K562 (cell line): ENCODE measurements around the gene FOXA3. TPM values are rescaled to one million over a fixed set of nuclear protein-coding genes. Genes with fewer than 3 reads are reported as not detected.
A peak's percentile ranks its signal among the peaks of the same experiment; 100 is the strongest.

Source experiments
- ARHGAP35 ChIP-seq: fragments of 450-650 bp; IDR thresholded peaks from 2 replicates; pipeline ENCODE4 v1.6.1; 2018; ENCODE audit not compliant: partially characterized antibody
- ARNT ChIP-seq, 2 experiments: fragments of 450-650 bp; IDR thresholded peaks; 2 replicates each; pipeline ENCODE4 v1.6.1; 2016; ENCODE audit warnings: mild to moderate bottlenecking in 1 of 2
- CHCHD3 ChIP-seq: fragments of 250-450 bp; sonication (Bioruptor Pico); IDR thresholded peaks from 2 replicates; pipeline ENCODE4 v2.1.2; 2022; ENCODE audit warnings: mild to moderate bottlenecking
- FOXJ3 ChIP-seq: sonication (generic); formaldehyde crosslinking; IDR thresholded peaks from 2 replicates; pipeline ENCODE4 v1.4.0; 2020; ENCODE audit warnings: mild to moderate bottlenecking, missing genetic modification reagents
- IRF2 ChIP-seq: sonication (generic); formaldehyde crosslinking; IDR thresholded peaks from 2 replicates; pipeline ENCODE4 v1.8.1; 2022; ENCODE audit warnings: mild to moderate bottlenecking, missing genetic modification reagents
- MLLT1 ChIP-seq, 2 experiments: fragments of 450-650 bp; IDR thresholded peaks; 2 replicates each; pipeline ENCODE4 v1.6.1; 2016
- MTA2 ChIP-seq: fragments of 450-650 bp; IDR thresholded peaks from 2 replicates; pipeline ENCODE4 v1.6.1; 2016; ENCODE audit warnings: low read depth
- NCOA1 ChIP-seq: fragments of 450-650 bp; IDR thresholded peaks from 2 replicates; pipeline ENCODE4 v1.6.1; 2016; ENCODE audit warnings: low read depth
- NFATC3 ChIP-seq: fragments of 450-650 bp; IDR thresholded peaks from 2 replicates; pipeline ENCODE4 v1.6.1; 2017; ENCODE audit warnings: mild to moderate bottlenecking
- NFE2 ChIP-seq: IDR thresholded peaks from 2 replicates; pipeline ENCODE4 v1.6.1; 2014; ENCODE audit warnings: antibody characterized with exemption, low read depth
- RBM14 ChIP-seq: fragments of 200-400 bp; formaldehyde crosslinking; IDR thresholded peaks from 2 replicates; pipeline ENCODE4 v1.6.1; 2018; ENCODE audit warnings: low read depth, mild to moderate bottlenecking, low read length, moderate library complexity, borderline replicate concordance; ENCODE audit not compliant: insufficient read depth
- RNF219 ChIP-seq: fragments of 250-450 bp; sonication (Bioruptor Pico); IDR thresholded peaks from 2 replicates; pipeline ENCODE4 v1.5.0; 2022; ENCODE audit warnings: mild to moderate bottlenecking
- SMARCA4 ChIP-seq: fragments of 450-650 bp; IDR thresholded peaks from 2 replicates; pipeline ENCODE4 v1.6.1; 2016
- STAT5A ChIP-seq: IDR thresholded peaks from 2 replicates; pipeline ENCODE4 v1.6.1; 2012; ENCODE audit warnings: low read length, inconsistent platforms, borderline replicate concordance
- TCF3 ChIP-seq: sonication (generic); formaldehyde crosslinking; IDR thresholded peaks from 2 replicates; pipeline ENCODE4 v1.4.0; 2020; ENCODE audit warnings: mild to moderate bottlenecking, missing genetic modification reagents
- TRIM28 ChIP-seq: fragments of 450-650 bp; IDR thresholded peaks from 2 replicates; pipeline ENCODE4 v1.6.1; 2017
- polyA plus RNA-seq, 8 experiments: library from polyadenylated mRNA; depleted of rRNA in 4 of 8; stranded (reverse) in 5 of 8; unstranded in 3 of 8; fragments of >200 nt; fragmentation: Nextera tagmentation in 2 of 8; fragmentation: Illumina TruSeq in 1 of 8; extraction: Ambion mirVana in 2 of 8; extraction: Trizol in 1 of 8; gene quantifications; 2 replicates each; pipeline versions ENCODE4 v1.2.1 to v1.2.3, GENCODE V29; 2011 to 2014; ENCODE audit warnings: inconsistent platforms in 1 of 8, missing spikeins in 1 of 8
- total RNA-seq, 7 experiments: library from RNA; depleted of rRNA in 6 of 7; stranded (reverse); fragments of >200 nt in 6 of 7; fragmentation: Illumina TruSeq in 2 of 7; extraction: Trizol in 2 of 7; gene quantifications; 2 replicates each; pipeline versions ENCODE4 v1.2.1 to v1.2.3, GENCODE V29; 2011 to 2021; ENCODE audit warnings: low replicate concordance in 1 of 7
- TF ChIP-seq, protein P1 (sequence below): fragments of 450-650 bp; IDR thresholded peaks from 2 replicates; pipeline ENCODE4 v1.6.1; 2014; ENCODE audit warnings: low read depth, mild to moderate bottlenecking, moderate library complexity, borderline replicate concordance
- TF ChIP-seq, protein P2 (sequence below): fragments of 450-650 bp; IDR thresholded peaks from 2 replicates; pipeline ENCODE4 v1.6.1; 2016; ENCODE audit warnings: antibody characterized with exemption
- TF ChIP-seq, protein P3 (sequence below): IDR thresholded peaks from 3 replicates; pipeline ENCODE4 v1.6.1; 2011; ENCODE audit warnings: borderline replicate concordance, mild to moderate bottlenecking; ENCODE audit not compliant: insufficient read length, insufficient read depth
- TF ChIP-seq, protein P4 (sequence below): fragments of 450-650 bp; IDR thresholded peaks from 2 replicates; pipeline ENCODE4 v1.6.1; 2017; ENCODE audit warnings: mild to moderate bottlenecking, moderate library complexity

Gene FOXA3
- total and polyA plus RNA-seq, 9 of the 15 experiments (the other 6 are each of a cell fraction or from before 2014, with no cell fraction given), result 1.3 to 15.5 (median 4.7) TPM

GRCh38 chr19:45876411-45877197, 12.5 kb downstream of the FOXA3 start (continued):
- TF ChIP-seq MLLT1 (IDR thresholded peaks at IDR 0.05) (peak; percentile 9 to 51; a peak in 1 of 4 replicates), CHCHD3 (no peak), SMARCA4 (peak; percentile 62), NFE2 (no peak), ARHGAP35 (peak; percentile 31), NFATC3 (no peak), NCOA1 (peak; percentile 53; the same call in 1 of the 2 replicates), ARNT (IDR thresholded peaks at IDR 0.05) (peak; percentile 66 to 69; a peak in 1 of 4 replicates), TCF3 (CRISPR knock-in tag) (no peak), FOXJ3 (no peak), TRIM28 (no peak), IRF2 (no peak), RBM14 (no peak), RNF219 (CRISPR knock-in tag) (no peak), MTA2 (no peak; the same call in 1 of the 2 replicates), STAT5A (no peak)
- TF ChIP-seq, protein P1, sequence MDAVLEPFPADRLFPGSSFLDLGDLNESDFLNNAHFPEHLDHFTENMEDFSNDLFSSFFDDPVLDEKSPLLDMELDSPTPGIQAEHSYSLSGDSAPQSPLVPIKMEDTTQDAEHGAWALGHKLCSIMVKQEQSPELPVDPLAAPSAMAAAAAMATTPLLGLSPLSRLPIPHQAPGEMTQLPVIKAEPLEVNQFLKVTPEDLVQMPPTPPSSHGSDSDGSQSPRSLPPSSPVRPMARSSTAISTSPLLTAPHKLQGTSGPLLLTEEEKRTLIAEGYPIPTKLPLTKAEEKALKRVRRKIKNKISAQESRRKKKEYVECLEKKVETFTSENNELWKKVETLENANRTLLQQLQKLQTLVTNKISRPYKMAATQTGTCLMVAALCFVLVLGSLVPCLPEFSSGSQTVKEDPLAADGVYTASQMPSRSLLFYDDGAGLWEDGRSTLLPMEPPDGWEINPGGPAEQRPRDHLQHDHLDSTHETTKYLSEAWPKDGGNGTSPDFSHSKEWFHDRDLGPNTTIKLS, result peak; percentile 89
- TF ChIP-seq, protein P2, sequence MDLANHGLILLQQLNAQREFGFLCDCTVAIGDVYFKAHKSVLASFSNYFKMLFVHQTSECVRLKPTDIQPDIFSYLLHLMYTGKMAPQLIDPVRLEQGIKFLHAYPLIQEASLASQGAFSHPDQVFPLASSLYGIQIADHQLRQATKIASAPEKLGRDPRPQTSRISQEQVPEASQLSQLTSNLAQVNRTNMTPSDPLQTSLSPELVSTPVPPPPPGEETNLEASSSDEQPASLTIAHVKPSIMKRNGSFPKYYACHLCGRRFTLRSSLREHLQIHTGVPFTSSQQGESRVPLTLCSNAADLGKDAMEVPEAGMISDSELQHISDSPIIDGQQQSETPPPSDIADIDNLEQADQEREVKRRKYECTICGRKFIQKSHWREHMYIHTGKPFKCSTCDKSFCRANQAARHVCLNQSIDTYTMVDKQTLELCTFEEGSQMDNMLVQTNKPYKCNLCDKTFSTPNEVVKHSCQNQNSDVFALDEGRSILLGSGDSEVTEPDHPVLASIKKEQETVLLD, result peak; percentile 78
- TF ChIP-seq, protein P3, sequence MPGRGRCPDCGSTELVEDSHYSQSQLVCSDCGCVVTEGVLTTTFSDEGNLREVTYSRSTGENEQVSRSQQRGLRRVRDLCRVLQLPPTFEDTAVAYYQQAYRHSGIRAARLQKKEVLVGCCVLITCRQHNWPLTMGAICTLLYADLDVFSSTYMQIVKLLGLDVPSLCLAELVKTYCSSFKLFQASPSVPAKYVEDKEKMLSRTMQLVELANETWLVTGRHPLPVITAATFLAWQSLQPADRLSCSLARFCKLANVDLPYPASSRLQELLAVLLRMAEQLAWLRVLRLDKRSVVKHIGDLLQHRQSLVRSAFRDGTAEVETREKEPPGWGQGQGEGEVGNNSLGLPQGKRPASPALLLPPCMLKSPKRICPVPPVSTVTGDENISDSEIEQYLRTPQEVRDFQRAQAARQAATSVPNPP, result no peak
- TF ChIP-seq, protein P4, sequence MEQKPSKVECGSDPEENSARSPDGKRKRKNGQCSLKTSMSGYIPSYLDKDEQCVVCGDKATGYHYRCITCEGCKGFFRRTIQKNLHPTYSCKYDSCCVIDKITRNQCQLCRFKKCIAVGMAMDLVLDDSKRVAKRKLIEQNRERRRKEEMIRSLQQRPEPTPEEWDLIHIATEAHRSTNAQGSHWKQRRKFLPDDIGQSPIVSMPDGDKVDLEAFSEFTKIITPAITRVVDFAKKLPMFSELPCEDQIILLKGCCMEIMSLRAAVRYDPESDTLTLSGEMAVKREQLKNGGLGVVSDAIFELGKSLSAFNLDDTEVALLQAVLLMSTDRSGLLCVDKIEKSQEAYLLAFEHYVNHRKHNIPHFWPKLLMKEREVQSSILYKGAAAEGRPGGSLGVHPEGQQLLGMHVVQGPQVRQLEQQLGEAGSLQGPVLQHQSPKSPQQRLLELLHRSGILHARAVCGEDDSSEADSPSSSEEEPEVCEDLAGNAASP, result no peak
